PC-9 (cell line): ENCODE measurements around the gene GDF10.

ENCODE experiments used
- EZH2 ChIP-seq: fragments of 200-600 bp; sonication (generic); IDR thresholded peaks from 2 replicates; pipeline ENCODE4 v1.8.0; 2017; ENCODE audit warnings: antibody characterized with exemption, low read depth
- TF ChIP-seq, protein P1 (sequence below): fragments of 200-600 bp; sonication (generic); conservative IDR thresholded peaks from 2 replicates; pipeline ENCODE4 v1.6.1; 2017; ENCODE audit warnings: mixed run types, antibody characterized with exemption, mild to moderate bottlenecking, moderate library complexity

DNA sequence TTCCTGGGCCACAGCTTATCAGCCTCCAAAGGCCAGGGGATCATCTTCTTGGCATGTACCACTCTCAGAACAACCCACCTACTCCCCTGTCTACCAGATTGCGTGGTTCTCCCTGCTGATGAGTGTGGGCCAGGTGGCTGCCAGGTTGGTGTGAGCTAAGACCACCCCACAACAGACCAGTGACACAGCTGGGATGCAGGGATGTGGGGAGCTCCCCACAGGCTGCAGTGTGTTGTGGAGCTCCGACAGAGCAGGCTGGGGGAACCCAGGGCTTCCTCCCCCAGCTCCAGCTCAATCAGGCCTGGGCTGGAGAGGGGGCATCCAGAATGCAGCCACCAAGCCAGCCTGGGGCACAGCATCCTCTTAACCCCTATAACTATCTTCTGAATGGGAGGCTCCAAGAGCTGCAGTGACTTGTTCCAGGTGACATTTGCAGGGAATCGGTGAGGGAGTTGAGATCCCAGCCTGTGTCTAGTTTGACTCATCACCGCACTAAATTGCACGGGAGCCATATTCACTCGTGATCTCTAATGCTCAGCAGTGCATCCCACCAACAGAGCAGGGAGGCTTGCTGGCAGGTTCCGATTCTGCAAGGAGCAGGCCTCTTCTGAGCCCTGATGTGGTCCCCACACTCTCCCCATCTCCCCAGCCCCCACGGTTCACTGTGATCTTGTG, 21.7 kb downstream of the GDF10 start:
- TF ChIP-seq, protein P1, sequence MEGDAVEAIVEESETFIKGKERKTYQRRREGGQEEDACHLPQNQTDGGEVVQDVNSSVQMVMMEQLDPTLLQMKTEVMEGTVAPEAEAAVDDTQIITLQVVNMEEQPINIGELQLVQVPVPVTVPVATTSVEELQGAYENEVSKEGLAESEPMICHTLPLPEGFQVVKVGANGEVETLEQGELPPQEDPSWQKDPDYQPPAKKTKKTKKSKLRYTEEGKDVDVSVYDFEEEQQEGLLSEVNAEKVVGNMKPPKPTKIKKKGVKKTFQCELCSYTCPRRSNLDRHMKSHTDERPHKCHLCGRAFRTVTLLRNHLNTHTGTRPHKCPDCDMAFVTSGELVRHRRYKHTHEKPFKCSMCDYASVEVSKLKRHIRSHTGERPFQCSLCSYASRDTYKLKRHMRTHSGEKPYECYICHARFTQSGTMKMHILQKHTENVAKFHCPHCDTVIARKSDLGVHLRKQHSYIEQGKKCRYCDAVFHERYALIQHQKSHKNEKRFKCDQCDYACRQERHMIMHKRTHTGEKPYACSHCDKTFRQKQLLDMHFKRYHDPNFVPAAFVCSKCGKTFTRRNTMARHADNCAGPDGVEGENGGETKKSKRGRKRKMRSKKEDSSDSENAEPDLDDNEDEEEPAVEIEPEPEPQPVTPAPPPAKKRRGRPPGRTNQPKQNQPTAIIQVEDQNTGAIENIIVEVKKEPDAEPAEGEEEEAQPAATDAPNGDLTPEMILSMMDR: no peak
- no peak for TF ChIP-seq EZH2
